Parathyroid adenoma (tissue), 2 donors: Measurements from ENCODE around the gene SYT13.

Experiments used
- H2AFZ ChIP-seq: fragments of 300-600 bp; sonication (generic); one replicate; pipeline ENCODE4 v1.7.0; 2017; ENCODE audit warnings: antibody characterized with exemption, mild to moderate bottlenecking
- H3K27ac ChIP-seq: fragments of 300-600 bp; sonication (generic); one replicate; pipeline ENCODE4 v1.7.0; 2017
- H3K27me3 ChIP-seq: fragments of 300-600 bp; sonication (generic); one replicate; pipeline ENCODE4 v1.7.0; 2017; ENCODE audit warnings: low read length; ENCODE audit not compliant: control insufficient read depth, insufficient read depth
- H3K36me3 ChIP-seq: fragments of 300-600 bp; sonication (generic); one replicate; pipeline ENCODE4 v1.7.0; 2017; ENCODE audit warnings: low read length; ENCODE audit not compliant: control insufficient read depth, insufficient read depth
- H3K4me1 ChIP-seq: fragments of 300-600 bp; sonication (generic); one replicate; pipeline ENCODE4 v1.7.0; 2017; ENCODE audit warnings: control low read depth
- H3K4me2 ChIP-seq: fragments of 300-600 bp; sonication (generic); one replicate; pipeline ENCODE4 v1.7.0; 2017; ENCODE audit warnings: low read length
- H3K4me3 ChIP-seq: fragments of 300-600 bp; sonication (generic); one replicate; pipeline ENCODE4 v1.7.0; 2017; ENCODE audit warnings: low read depth, low read length
- H3K79me2 ChIP-seq: fragments of 300-600 bp; sonication (generic); one replicate; pipeline ENCODE4 v1.7.0; 2017; ENCODE audit warnings: control low read depth
- H3K9ac ChIP-seq: fragments of 300-600 bp; sonication (generic); one replicate; pipeline ENCODE4 v1.7.0; 2017; ENCODE audit warnings: mild to moderate bottlenecking
- H3K9me3 ChIP-seq: fragments of 300-600 bp; sonication (generic); one replicate; pipeline ENCODE4 v1.7.0; 2017; ENCODE audit warnings: low read length; ENCODE audit not compliant: control insufficient read depth
- TF ChIP-seq, protein P1 (sequence below): fragments of 300-600 bp; sonication (generic); IDR thresholded peaks from one replicate; pipeline ENCODE4 v1.7.0; 2017; ENCODE audit warnings: antibody characterized with exemption, mild to moderate bottlenecking
- donor health status: primary hyperparathyroidism.

Gene SYT13

DNA sequence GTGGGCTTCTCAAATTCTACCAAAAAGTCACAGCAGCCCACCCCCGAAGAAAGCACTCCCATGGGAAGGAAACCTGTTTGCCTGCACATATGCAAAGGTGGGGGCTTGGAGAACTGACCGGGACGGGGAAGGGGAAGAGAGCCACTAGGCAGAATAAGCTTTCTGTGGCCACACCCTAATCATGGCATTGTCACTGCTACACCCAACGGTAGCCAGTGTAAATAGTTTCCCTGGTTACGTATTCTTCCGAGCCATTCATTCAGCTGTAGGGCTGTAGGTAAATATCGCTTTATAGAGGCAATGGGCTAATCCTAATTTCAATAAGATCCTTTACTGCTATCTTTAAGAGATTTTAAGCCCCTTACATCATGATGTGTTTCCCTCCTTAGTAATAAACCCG lies 78.0 kb downstream of the SYT13 start:
- no peaks in the 10 kb centered on the region for H3K27me3 ChIP-seq
- H3K9me3 ChIP-seq = no peaks in the 10 kb centered on the region
- no peak overlapping the region for H2AFZ ChIP-seq
- no peaks in the 10 kb centered on the region for H3K79me2 ChIP-seq
- H3K4me3 ChIP-seq = no peak overlapping the region
- TF ChIP-seq, protein P1, sequence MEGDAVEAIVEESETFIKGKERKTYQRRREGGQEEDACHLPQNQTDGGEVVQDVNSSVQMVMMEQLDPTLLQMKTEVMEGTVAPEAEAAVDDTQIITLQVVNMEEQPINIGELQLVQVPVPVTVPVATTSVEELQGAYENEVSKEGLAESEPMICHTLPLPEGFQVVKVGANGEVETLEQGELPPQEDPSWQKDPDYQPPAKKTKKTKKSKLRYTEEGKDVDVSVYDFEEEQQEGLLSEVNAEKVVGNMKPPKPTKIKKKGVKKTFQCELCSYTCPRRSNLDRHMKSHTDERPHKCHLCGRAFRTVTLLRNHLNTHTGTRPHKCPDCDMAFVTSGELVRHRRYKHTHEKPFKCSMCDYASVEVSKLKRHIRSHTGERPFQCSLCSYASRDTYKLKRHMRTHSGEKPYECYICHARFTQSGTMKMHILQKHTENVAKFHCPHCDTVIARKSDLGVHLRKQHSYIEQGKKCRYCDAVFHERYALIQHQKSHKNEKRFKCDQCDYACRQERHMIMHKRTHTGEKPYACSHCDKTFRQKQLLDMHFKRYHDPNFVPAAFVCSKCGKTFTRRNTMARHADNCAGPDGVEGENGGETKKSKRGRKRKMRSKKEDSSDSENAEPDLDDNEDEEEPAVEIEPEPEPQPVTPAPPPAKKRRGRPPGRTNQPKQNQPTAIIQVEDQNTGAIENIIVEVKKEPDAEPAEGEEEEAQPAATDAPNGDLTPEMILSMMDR = no peak
- H3K4me1 ChIP-seq = no peaks in the 10 kb centered on the region
- no peak overlapping the region for H3K27ac ChIP-seq
- H3K36me3 ChIP-seq = no peaks in the 10 kb centered on the region
- H3K9ac ChIP-seq = no peak overlapping the region
- no peak overlapping the region for H3K4me2 ChIP-seq

DNA sequence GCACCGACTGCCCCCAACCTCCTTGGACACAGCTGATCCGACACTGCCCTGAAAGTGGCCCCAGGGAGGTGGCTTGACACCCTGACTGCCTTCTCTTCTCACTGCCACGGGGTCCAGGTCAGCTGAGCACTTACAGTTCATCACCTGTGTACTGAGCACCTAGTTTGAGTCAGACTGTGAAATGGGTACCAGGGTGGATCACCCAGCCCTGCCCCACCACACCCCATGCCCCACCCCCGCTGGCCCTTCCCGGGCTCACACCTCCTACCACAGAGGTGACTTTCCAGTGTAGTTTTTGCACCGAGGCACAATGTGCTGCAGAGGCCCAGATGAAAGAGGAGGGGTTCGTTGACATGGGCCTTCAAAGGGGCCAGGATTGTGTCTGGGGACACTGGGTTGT lies 80.2 kb downstream of the SYT13 start:
- no peak overlapping the region for H3K4me3 ChIP-seq
- no peaks in the 10 kb centered on the region for H3K79me2 ChIP-seq
- no peaks in the 10 kb centered on the region for H3K36me3 ChIP-seq
- no peaks in the 10 kb centered on the region for H3K4me1 ChIP-seq
- TF ChIP-seq, protein P1 = no peak
- no peak overlapping the region for H3K27ac ChIP-seq
- no peak overlapping the region for H3K4me2 ChIP-seq
- no peak overlapping the region for H2AFZ ChIP-seq
- no peaks in the 10 kb centered on the region for H3K9me3 ChIP-seq
- no peak overlapping the region for H3K9ac ChIP-seq
- H3K27me3 ChIP-seq = no peaks in the 10 kb centered on the region

DNA sequence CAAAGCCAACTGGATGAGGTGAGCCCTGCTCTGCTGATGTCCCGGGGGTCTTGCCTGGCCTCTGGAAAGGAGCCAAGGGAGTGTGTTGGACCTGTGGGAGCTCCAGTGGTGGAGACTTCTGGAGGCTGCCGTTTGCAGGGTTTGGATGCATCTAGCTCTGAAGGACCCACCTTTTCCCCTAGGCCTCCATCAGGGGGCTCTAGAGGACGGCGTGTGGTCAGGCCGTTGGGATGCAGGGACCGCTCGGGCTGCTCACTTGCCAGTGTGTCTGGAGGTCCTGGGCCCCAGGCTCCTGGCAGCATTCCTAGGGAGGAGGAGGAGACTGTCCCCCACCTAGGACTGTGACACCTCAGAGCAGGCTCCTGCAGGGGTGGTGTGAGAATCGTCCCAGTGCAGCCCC lies 81.4 kb downstream of the SYT13 start:
- no peak overlapping the region for H3K4me3 ChIP-seq
- TF ChIP-seq, protein P1 = no peak

DNA sequence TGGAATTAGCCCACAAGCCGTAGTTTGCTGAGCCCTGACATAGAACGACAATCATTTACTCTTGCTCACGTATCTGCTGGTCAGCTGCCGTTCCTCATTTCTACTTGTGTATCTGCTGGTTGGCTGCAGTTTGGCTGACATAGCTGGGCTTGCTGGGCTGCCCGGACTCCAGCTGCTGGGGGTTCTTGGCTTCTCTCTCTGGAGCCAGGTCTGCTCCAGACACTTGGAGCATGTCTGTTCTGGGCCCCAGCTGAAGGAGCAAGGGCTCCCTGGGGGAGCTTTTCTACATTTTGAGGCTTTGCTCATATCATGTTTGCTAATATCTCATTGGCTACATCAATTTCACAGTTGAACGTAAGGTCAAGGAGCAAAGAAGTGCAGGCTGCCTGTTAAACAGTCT lies 92.4 kb downstream of the SYT13 start:
- Histone ChIP-seq H2AFZ (no peak overlapping the region), H3K9ac (no peak overlapping the region), H3K4me2 (no peak overlapping the region), H3K79me2 (no peaks in the 10 kb centered on the region), H3K27ac (no peak overlapping the region), H3K9me3 (no peaks in the 10 kb centered on the region), H3K4me1 (no peaks in the 10 kb centered on the region), H3K27me3 (no peaks in the 10 kb centered on the region), H3K36me3 (no peaks in the 10 kb centered on the region), H3K4me3 (no peak overlapping the region)
- TF ChIP-seq, protein P1 = no peak

More for the DNA sequence above, 81.4 kb downstream of the SYT13 start:
- no peak overlapping the region for H3K9ac ChIP-seq
- no peaks in the 10 kb centered on the region for H3K79me2 ChIP-seq
- H3K4me2 ChIP-seq = no peak overlapping the region
- no peaks in the 10 kb centered on the region for H3K9me3 ChIP-seq
- H3K27ac ChIP-seq = no peak overlapping the region
- H3K27me3 ChIP-seq = no peaks in the 10 kb centered on the region
- H2AFZ ChIP-seq = no peak overlapping the region
- no peaks in the 10 kb centered on the region for H3K36me3 ChIP-seq
- H3K4me1 ChIP-seq = no peaks in the 10 kb centered on the region
